ENCODE measurements around the gene KIF20A.
"Not testable (repeated sequence)": the region's sequence is repeated elsewhere in the genome, so short reads cannot be mapped to it uniquely, and the experiment has no call there.

KIF20A gene

GRCh38 chr5:138178516-138179276 lies at the start of gene KIF20A, which contains the start of gene BRD8:
KIF20A (plus strand) TSS chr5:138179112; CDS start chr5:138179681, 569 bp downstream.
BRD8 (minus strand) TSS chr5:138178630; CDS start chr5:138178614, 16 bp downstream.
- DNase-seq (ENCODE audit: low spot score): peak; percentile 96

- DNase-seq (ENCODE audit: low spot score): no peak
These were observed 49.6 kb upstream of the KIF20A start for GRCh38 chr5:138129347-138129746.

- DNase-seq (ENCODE audit: low spot score): no peak
These were observed 46.4 kb upstream of the KIF20A start for GRCh38 chr5:138132543-138132942.

GRCh38 chr5:138138949-138139780 lies 39.7 kb upstream of the KIF20A start, which contains the start of gene NME5:
NME5 (minus strand) TSS chr5:138139428; CDS start chr5:138138780, 648 bp downstream.
- no peak for DNase-seq (ENCODE audit: low spot score)

- DNase-seq (ENCODE audit: low spot score): no peak
These were observed 39.2 kb upstream of the KIF20A start for GRCh38 chr5:138139781-138140090.

DNA sequence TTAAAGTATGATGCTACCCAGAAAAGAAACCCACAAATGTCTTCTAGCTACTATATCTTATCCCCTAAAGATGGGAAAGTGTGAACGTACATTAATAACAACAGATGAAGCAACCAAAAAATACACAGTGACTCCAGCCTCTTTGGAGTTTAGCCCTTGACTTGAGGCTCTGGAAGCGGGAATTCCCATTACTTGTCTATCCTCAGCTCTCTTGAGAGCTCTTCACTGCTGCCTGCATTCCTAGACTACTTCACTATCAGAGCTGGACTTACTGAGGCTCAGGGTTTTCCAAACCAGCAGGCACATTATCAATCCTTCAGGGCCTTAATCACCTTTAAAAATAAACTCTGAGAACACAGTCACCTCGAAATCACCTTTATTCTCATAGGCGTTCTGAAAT lies 38.6 kb upstream of the KIF20A start:
- no peak for DNase-seq (ENCODE audit: low spot score)

- DNase-seq (ENCODE audit: low spot score): no peak
These were observed 37.2 kb upstream of the KIF20A start for GRCh38 chr5:138141734-138142133.

DNA sequence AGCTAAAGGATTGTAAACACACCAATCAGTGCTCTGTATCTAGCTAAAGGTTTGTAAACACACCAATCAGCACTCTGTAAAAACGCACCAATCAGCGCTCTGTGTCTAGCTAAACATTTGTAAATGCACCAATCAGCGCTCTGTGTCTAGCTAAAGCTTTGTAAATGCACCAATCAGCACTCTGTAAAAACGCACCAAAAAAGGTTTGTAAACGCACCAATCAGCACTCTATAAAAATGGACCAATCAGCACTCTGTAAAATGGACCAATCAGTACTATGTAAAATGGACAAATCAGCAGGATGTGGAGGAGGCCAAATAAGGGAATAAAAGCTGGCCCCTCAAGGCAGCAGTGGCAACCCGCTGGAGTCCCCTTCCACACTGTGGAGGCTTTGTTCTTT lies 35.3 kb upstream of the KIF20A start:
- DNase-seq (ENCODE audit: low spot score): not testable (repeated sequence)

GRCh38 chr5:138148811-138149210 lies 30.1 kb upstream of the KIF20A start:
- no peak for DNase-seq (ENCODE audit: low spot score)

- no peak for DNase-seq (ENCODE audit: low spot score)
These were observed 29.4 kb upstream of the KIF20A start for GRCh38 chr5:138149530-138149929.

DNA sequence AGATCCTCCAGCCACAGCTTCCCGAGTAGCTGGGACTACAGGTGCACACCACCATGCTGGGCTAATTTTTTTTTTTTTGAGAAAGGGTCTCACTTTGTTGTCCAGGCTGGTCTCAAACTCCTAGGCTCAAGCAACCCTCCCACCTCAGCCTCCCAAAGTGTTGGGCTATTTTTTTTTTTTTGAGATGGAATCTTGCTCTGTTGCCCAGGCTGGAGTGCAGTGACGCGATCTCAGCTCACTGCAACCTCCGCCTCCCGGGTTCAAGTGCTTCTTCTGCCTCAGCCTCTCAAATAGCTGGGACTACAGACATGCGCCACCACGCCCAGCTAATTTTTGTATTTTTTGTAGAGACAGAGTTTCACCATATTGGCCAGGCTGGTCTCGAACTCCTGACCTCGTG lies 22.9 kb upstream of the KIF20A start:
- not testable (repeated sequence) for DNase-seq (ENCODE audit: low spot score)

GRCh38 chr5:138157626-138158025 lies 21.3 kb upstream of the KIF20A start:
- no peak for DNase-seq (ENCODE audit: low spot score)

DNA sequence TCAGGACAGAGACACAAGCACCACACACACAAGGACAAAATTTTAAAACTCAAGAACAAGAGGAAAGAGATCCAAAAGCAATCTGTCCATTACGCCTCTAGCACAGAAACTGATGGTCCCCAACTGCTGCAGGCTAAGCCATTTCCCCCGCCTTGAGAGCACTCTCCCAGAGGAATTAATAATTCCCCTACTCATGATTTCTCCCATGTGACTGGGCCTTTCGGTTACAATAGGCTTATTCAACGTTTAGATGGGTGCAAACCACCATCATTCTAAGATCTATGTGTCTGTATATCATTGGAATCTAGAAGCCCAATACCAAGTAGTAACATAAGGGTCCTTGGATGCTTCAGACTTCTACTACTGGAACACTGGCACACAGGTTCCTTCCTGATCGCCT lies 19.2 kb upstream of the KIF20A start:
- no peak for DNase-seq (ENCODE audit: low spot score)

GRCh38 chr5:138160706-138161105 lies 18.2 kb upstream of the KIF20A start:
- no peak for DNase-seq (ENCODE audit: low spot score)

- DNase-seq (ENCODE audit: low spot score): no peak
These were observed 15.2 kb upstream of the KIF20A start for GRCh38 chr5:138163721-138164120.

DNA sequence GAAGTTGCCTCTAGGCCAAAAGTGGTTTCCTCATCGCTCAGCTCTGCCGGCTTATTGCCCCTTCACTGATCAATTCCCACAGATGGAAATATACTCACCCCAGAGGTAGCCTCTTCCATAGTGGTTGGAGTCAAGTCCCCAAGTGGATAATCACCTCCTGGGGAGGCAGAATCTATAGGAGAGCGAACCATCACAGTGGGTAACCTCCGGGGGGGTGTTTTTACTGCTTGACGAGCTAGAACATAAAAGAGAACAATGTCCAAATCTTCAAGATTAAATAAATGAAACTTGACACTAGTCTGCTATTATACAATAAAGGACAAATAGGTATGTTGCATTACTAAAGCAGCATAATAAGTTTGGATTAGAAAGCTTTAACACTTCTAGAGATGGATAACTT lies 9.8 kb upstream of the KIF20A start:
- DNase-seq (ENCODE audit: low spot score): no peak

DNA sequence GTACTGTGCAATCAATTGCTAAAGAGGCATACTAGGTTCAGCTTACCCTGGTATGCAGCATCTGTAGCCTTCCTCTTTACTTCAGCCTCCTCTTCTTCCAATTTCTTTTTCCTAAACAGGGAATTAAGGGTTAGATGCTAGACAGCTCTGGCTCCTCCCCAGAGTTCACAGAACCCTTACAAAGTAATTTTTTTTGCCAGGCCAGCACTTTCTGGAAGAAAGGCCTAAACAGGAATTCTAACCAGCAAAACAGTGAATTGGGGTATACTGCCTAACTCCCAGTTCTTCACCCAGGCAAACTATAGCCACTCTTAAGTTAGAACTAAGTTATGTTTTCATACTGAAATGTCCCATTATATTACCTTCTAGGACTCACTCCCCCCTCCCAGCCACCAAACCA lies 8.6 kb upstream of the KIF20A start:
- no peak for DNase-seq (ENCODE audit: low spot score)

GRCh38 chr5:138177941-138178515 lies 884 bp upstream of the KIF20A start:
- DNase-seq (ENCODE audit: low spot score): peak; percentile 77

- DNase-seq (ENCODE audit: low spot score): no peak
These were observed 455 bp downstream of the KIF20A start for GRCh38 chr5:138179277-138179857.

GRCh38 chr5:138180183-138180782 lies 1.4 kb downstream of the KIF20A start:
- DNase-seq (ENCODE audit: low spot score): peak; percentile 61

GRCh38 chr5:138180841-138181240 lies 1.9 kb downstream of the KIF20A start:
- no peak for DNase-seq (ENCODE audit: low spot score)

DNA sequence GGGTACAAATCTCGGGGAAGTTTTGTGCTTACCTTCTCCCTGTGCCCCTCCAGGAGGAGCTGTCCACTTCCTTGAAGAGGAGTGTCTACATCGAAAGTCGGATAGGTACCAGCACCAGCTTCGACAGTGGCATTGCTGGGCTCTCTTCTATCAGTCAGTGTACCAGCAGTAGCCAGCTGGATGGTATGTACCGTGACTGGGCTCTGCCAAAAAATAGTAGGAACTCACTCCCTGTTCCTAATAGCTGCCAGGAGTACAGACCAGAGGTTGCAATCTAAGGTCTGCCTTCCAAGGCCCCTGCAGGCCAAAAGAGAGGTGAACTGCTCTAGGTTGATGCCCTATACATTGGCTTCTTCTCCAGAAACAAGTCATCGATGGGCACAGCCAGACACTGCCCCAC lies 3.9 kb downstream of the KIF20A start:
- no peak for DNase-seq (ENCODE audit: low spot score)
